Measurements from ENCODE around the gene GFY.

The GFY gene

DNA sequence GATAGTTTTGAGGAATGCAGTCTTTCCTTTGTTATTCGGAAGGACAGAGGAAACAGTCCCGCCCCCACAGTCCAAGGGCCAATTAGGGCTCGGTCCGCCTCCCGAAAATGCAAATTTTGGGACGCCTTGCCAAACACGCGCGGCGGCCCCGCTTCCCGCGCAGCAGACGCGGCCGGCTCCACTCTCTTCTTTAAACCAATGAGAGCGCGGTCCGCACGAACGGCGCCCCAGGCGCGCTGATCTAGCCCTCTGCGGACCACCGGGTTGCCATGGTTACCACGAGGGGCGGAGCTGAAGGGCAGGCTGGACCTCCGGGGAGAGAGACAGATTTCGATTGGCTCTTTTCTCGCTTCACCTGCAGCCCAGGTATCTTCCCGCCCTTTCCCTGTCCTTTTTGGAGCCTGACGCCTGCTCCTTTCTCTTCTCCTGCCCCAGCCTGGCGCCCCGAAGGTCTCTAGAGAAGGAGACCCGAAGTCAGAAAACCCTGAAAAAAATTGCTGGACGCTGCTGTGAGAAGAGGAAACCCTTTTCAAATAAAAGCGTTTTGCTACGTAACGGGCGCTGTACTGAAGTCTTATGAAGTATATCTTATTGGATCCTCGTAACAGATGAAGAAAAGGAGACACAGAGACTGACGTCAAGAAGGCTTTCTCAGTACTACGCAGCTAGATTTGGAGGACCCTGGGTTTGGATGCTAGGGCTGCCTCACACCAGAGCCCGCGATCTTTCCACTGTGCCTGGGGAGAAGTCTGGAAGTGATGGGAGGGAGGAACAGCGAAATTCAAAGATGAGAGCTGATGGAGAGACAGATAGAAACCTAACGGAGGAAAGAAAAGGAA is 3.9 kb upstream of the GFY start:
- no peaks in the 10 kb centered on the region for H3F3A ChIP-seq (ENCODE audit: insufficient read depth)
- no peaks in the 10 kb centered on the region for H3K9me2 ChIP-seq (replicated peaks; ENCODE audit: insufficient read depth, low read length)
- H3K79me2 ChIP-seq (ENCODE audit: insufficient read depth, low read length), result no peaks in the 10 kb centered on the region
- H4K20me1 ChIP-seq (ENCODE audit: low read depth, low read length), result no peaks in the 10 kb centered on the region
- H3K36me3 ChIP-seq (ENCODE audit: low read length), result no peaks in the 10 kb centered on the region
- H2AFZ ChIP-seq (ENCODE audit: low read depth, low read length, severe bottlenecking), result no peak overlapping the region
- TF ChIP-seq CTCF (IDR thresholded peaks at IDR 0.05; ENCODE audit: insufficient read depth, low read length, poor library complexity, severe bottlenecking), result no peak
- TF ChIP-seq EZH2phosphoT487 (conservative IDR thresholded peaks at IDR 0.05; ENCODE audit: low read length), result no peak
- no peak overlapping the region for H3K9ac ChIP-seq (ENCODE audit: low read length)
- H3K27ac ChIP-seq (ENCODE audit: low read depth, low read length), result no peak overlapping the region
- H3K9me3 ChIP-seq (ENCODE audit: insufficient read depth, low read length), result no peaks in the 10 kb centered on the region
- H3K27me3 ChIP-seq (ENCODE audit: low read length), result no peaks in the 10 kb centered on the region
- H3K4me3 ChIP-seq (ENCODE audit: insufficient read depth, low read length, poor library complexity, severe bottlenecking), result no peak overlapping the region
- H3K4me2 ChIP-seq (ENCODE audit: low read depth, low read length, poor library complexity, severe bottlenecking), result no peak overlapping the region

- H3K4me3 ChIP-seq (ENCODE audit: insufficient read depth, low read length, poor library complexity, severe bottlenecking), result no peak overlapping the region
- no peak overlapping the region for H3K4me2 ChIP-seq (ENCODE audit: low read depth, low read length, poor library complexity, severe bottlenecking)
- no peaks in the 10 kb centered on the region for H3K9me3 ChIP-seq (ENCODE audit: insufficient read depth, low read length)
- no peak overlapping the region for H2AFZ ChIP-seq (ENCODE audit: low read depth, low read length, severe bottlenecking)
- no peak overlapping the region for H3K9ac ChIP-seq (ENCODE audit: low read length)
- H3K36me3 ChIP-seq (ENCODE audit: low read length), result no peaks in the 10 kb centered on the region
- H4K20me1 ChIP-seq (ENCODE audit: low read depth, low read length), result no peaks in the 10 kb centered on the region
- H3K79me2 ChIP-seq (ENCODE audit: insufficient read depth, low read length), result no peaks in the 10 kb centered on the region
- TF ChIP-seq CTCF (IDR thresholded peaks at IDR 0.05; ENCODE audit: insufficient read depth, low read length, poor library complexity, severe bottlenecking) (no peak), EZH2phosphoT487 (conservative IDR thresholded peaks at IDR 0.05; ENCODE audit: low read length) (no peak)
- no peaks in the 10 kb centered on the region for H3F3A ChIP-seq (ENCODE audit: insufficient read depth)
- H3K27me3 ChIP-seq (ENCODE audit: low read length), result no peaks in the 10 kb centered on the region
- H3K9me2 ChIP-seq (replicated peaks; ENCODE audit: insufficient read depth, low read length), result no peaks in the 10 kb centered on the region
- H3K27ac ChIP-seq (ENCODE audit: low read depth, low read length), result no peak overlapping the region
Observed at GRCh38 chr19:49421878-49422202, 3.3 kb upstream of the GFY start.

DNA sequence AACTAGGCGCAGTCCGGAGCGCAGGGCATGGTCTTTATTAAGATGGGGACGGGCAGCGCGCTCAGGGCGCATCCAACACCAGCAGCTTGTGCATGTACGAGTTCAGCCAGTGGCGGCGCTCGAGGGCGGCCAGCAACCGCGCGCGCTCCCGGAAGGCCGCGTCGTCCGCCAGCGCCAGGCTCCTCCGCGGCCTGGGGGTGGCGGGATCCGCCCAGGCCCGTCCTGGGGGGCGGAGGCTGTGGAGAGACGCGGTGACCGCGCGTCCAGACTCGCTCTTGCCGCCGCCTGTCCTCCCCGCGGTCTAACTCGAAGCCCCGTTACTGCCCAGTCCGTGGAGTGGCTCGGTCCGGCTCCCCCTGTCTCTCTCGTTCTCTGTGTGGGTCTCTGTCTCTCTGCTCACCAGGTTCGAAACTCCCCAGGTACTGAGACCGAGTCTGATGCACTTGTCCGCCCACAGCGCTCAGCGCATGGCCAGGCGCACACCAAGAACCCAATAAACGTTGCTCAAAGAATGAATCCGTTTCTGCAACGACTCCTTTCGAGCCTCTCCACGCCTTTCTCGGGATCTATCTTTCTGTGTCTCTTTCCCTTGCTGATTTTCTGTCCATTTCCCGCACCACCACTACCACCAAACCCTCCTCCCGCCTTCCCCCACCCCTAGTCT is 2.6 kb upstream of the GFY start:
- H3K9me3 ChIP-seq (ENCODE audit: insufficient read depth, low read length), result no peaks in the 10 kb centered on the region
- H3K36me3 ChIP-seq (ENCODE audit: low read length), result no peaks in the 10 kb centered on the region
- TF ChIP-seq CTCF (IDR thresholded peaks at IDR 0.05; ENCODE audit: insufficient read depth, low read length, poor library complexity, severe bottlenecking) (no peak), EZH2phosphoT487 (conservative IDR thresholded peaks at IDR 0.05; ENCODE audit: low read length) (no peak)
- H3K9ac ChIP-seq (ENCODE audit: low read length), result no peak overlapping the region
- H3K79me2 ChIP-seq (ENCODE audit: insufficient read depth, low read length), result no peaks in the 10 kb centered on the region
- H3K4me3 ChIP-seq (ENCODE audit: insufficient read depth, low read length, poor library complexity, severe bottlenecking), result no peak overlapping the region
- no peak overlapping the region for H3K27ac ChIP-seq (ENCODE audit: low read depth, low read length)
- no peak overlapping the region for H2AFZ ChIP-seq (ENCODE audit: low read depth, low read length, severe bottlenecking)
- no peak overlapping the region for H3K4me2 ChIP-seq (ENCODE audit: low read depth, low read length, poor library complexity, severe bottlenecking)
- H4K20me1 ChIP-seq (ENCODE audit: low read depth, low read length), result no peaks in the 10 kb centered on the region
- H3K27me3 ChIP-seq (ENCODE audit: low read length), result no peaks in the 10 kb centered on the region
- H3F3A ChIP-seq (ENCODE audit: insufficient read depth), result no peaks in the 10 kb centered on the region
- no peaks in the 10 kb centered on the region for H3K9me2 ChIP-seq (replicated peaks; ENCODE audit: insufficient read depth, low read length)

Data from SU-DHL-6 (cell line).